NOMO-1 treated with DMSO at 0.1 percent for 48 hours (cell line): ENCODE data around the gene MARS1.
"Not testable (repeated sequence)": the region's sequence is repeated elsewhere in the genome, so short reads cannot be mapped to it uniquely, and the experiment has no call there.

ENCODE experiments used
- DNase-seq: peaks from one replicate; lab custom pipeline; 2025; ENCODE audit not compliant: unreplicated experiment; lab: John Stamatoyannopoulos, UW

MARS1 gene

DNA sequence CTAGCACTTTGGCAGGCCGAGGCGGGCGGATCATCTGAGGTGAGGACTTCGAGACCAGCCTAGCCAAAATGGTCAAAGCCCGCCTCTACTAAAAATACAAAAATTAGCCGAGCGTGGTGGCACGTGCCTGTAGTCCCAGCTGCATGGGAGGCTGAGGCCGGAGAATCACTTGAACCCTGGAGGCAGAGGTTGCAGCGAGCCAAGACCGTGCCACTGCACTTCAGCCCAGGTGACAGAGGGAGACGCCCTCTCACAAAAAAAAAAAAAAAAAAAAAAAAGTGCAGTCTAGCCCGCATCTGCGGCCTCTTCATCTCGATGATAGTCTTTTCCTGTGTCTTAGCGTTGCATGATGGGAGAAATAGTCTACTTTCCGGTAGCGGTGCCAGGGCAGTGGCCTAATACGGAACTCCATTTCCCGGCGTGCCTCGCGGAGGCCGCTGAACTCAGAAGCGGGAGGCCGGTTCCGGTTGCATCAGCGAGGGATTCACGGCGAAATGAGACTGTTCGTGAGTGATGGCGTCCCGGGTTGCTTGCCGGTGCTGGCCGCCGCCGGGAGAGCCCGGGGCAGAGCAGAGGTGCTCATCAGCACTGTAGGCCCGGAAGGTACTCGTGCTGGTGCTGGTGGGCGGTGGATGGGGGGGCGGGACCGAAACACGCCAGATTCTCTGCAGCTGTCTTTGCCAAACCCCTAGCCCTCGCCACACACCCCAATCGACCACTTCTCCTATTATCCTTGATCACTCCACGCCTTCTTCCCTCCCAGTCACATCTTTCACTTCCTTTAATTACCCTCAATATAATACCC, at the start of gene MARS1:
MARS1 (plus strand) TSS at position 472 of the 805 bp plus-strand sequence; CDS start at position 495, 23 bp downstream.
- DNase-seq, result peak; percentile 98

DNA sequence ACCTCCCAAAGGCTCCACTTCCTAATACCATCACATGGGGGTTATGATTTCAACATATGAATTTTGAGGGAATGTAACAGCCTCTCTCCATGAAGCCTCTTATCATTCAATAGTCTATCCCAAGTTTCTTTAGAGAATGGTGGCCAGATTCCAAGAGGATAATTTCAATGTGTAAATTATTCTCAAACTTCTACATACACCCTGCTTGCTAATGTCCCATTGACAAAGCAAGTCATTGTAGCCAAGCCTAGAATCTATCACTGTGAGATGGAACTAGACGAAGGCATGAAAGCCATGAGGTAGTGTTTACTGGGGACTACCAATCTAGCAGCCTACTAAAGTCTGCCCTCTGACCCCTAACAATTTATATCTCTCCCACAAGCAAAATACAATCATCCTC, 49.5 kb upstream of the MARS1 start:
- DNase-seq, result no peak

DNA sequence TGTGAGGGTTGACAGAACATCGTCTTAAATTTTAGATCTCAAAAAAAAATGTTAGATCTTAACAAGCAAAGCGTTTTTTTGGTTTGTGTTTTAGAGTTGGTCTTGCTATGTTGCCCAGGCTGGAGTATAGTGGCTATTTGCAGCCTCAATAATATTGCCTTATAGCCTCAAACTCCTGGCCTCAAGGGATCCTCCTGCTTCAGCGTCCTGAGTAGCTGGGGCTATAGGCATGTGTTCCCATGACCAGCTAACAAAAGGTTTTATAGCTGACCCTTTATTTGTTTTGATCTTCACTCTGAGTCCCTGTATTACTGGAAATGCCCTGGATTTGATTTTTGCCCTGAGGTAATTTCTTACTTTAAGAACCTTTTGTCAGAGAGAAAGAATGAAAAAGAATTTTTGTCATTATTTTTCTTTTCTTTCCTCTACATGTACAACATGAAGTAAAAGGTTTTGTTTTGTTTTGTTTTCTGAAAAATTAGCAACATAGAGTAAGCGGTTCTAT, 48.1 kb upstream of the MARS1 start:
- no peak for DNase-seq

DNA sequence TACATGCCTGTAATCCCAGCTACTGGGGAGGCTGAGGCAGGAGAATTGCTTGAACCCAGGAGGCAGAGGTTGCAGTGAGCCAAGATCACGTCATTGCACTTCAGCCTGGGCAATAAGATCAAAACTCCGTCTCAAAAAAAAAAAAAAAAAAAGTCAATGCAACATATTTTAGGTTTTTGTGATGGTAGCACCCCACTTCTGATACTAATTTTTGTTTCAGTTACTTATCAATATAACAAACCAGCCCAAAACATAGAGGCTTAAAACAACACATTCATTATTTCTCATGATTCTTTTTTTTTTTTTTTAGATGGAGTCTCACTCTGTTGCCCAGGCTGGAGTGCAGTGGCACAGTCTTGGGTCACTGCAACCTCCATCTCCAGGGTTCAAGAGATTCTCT, 46.5 kb upstream of the MARS1 start:
- not testable (repeated sequence) for DNase-seq

DNA sequence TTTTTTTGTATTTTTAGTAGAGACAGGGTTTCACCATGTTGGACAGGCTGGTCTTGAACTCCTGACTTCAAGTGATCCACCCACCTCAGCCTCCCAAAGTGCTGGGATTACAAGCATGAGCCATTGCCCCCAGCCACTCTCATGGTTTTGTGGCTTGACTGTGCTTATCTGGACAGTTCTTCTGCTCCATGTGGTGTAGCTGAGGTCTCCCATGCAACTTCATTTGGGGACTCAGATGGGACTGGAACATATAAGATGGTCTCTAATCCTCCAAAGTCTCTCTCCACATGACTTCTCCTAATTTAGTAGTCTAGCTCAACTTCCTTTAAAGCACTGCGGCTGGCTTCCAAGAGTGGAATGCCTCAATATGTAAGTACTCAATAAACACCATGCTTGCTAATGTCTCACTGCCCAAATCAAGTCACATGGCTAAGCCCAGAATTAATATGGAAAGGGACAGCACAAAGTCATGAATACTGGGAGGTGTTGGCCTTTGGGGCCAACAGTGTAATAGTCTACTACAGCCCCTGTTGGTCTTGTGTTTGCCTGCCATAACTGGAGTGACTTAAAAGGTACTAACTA, 45.9 kb upstream of the MARS1 start:
- DNase-seq, result no peak

DNA sequence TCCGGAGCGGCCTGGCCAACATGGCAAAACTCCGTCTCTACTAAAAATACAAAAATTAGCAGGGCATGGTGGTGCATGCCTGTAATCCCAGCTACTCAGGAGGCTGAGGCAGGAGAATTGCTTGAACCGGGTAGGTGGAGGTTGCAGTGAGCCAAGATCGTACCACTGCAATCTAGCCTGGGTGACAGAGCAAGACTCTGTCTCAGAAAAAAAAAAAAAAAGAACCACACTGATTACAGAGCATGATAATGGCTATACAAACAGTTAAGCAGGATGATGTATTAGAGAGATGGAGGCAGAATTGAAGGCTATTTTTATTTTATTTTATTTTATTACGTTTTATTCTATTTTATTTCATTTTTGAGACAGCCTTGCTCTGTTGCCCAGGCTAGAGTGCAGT, 43.5 kb upstream of the MARS1 start:
- DNase-seq, result not testable (repeated sequence)

DNA sequence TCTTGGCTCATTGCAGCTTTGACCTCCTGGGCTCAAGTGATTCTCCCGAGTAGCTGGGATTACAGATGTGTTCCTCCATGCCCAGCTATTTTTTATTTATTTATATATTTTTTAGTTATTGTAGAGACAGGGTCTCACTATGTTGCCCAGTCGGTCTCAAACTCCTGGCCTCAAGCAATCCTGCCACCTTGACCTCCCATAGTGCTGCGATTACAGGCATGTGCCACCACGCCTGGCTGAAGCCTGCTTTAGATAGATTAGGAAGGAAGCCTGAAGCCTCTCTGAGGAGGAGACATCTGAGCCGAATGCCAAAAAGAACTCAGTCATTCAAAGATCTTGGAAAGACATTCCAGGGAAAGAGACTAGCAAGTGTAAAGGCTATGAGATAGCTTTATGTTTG, 43.1 kb upstream of the MARS1 start:
- DNase-seq, result no peak

DNA sequence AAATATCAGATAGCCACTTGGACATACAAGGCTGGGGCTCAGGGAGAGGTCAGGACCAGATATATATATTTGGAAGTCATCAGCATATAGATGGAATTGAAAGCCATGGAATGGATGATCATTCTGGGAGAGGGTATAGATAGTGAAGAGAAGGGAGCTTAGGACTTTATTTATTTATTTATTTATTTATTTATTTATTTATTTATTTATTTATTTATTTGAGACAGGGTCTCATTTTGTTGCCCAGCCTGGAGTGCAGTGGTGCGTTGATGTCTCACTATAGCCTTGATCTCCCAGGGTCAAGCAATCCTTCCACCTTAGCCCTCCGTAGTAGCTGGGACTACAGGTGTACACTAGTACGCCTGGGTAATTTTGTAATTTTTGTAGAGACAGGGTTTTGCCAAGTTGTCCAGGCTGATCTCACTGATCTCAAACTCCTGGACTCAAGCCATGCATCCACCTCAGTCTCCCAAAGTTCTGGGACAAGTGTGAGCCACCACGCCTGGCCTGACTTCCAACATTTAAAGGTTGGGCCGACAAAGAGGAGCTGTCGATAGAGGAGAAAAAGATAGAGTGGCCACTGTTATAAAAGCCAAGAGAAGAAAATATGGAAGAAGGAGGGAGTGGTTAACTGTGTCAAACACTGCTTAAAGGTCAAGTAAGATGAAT, 41.4 kb upstream of the MARS1 start:
- no peak for DNase-seq

DNA sequence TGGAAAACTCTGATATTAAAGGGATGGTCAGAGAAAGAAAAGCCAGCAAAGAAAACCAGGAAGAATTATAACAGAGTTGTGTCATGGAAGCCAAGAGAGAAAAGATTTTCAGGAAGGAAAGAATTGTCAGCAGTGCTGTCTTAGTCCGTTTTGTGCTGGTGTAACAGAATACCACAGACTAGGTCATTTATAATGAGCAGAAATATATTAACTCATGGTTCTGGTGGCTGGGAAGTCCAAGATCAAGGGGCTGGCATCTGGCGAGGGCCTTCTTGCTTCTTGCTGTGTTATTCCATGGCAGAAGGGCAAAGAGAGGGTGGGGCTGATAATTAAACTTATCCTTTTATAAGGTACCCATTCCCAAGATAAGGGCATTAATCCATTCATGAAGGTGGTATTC, 39.2 kb upstream of the MARS1 start:
- no peak for DNase-seq

DNA sequence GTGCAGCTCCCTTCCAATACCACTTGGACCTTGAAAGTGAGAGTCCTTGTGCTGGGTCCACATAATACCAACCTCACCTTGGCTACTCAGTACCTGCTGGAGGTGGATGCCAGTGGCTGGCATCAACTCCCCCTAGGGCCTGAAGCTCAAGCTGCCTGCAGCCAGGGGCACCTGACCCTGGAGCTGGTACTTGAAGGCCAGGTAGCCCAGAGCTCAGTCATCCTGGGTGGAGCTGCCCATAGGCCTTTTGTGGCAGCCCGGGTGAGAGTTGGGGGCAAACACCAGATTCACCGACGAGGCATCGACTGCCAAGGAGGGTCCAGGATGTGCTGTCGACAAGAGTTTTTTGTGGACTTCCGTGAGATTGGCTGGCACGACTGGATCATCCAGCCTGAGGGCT, 38.5 kb upstream of the MARS1 start:
- no peak for DNase-seq

DNA sequence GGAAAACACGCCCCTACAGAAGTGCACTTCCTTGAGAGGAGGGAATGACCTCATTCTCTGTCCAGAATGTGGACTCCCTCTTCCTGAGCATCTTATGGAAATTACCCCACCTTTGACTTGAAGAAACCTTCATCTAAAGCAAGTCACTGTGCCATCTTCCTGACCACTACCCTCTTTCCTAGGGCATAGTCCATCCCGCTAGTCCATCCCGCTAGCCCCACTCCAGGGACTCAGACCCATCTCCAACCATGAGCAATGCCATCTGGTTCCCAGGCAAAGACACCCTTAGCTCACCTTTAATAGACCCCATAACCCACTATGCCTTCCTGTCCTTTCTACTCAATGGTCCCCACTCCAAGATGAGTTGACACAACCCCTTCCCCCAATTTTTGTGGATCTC, 37.8 kb upstream of the MARS1 start:
- no peak for DNase-seq

DNA sequence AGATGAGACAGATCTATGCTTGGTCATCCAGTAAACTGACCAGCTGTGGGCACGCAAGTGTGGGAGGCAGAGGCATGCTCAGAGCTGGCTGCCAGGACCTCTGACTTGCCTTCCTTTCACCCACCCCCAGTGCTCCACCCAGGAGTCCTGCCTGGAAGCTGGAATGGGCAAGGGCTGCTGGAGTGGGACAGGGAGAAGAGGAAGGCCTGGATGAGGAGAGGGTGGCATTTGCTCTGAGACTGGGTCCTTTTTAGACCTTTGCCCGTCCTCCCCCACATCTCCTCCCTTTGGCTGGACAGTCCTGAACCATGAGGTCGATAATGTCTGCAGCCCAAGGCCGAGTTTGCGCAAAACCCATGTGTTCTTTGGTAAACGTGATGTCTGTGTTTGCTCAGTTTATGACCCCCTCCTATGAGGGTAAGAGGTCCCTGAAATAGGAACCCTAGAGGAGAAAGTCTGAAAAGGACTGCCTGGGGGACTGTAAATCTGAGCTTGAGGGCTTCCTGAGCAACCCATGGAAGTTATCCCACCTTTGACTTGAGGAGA, 36.6 kb upstream of the MARS1 start:
- no peak for DNase-seq

DNA sequence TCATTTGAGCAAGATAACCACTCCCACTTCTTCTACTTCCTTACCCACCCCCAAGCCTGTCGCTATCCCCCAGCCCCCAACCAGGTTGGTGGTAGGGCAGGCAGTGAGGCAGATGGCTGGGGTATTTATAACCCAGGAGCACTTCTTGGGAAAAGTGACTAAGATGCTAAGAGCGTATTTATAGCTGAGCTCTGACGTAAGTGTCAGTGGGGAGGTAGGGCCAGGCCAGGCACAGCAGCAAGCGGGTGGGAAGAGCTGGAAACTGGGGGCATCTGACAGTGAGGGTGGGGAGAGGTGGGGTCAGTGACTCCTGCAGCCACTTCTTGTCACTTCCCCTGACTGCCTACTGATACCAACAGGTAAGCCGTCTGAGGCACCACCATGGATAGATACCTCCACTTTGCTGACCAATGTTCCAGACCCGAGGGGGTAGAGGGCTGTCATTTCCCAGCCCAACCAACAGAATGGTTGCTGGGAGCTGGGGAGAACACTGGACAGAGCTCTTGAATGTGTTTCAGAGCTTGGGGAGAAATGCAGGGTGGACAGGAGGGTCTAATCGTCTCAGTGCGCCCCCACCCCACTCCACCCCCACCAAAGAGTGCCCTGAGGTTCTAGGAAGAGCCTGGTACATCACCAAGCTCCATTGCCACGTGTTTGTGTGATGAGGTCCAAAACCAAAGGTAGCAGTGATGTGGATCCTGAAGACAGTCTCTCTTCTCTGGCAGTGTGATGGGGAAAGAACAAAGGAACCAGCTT, 35.5 kb upstream of the MARS1 start:
- no peak for DNase-seq

DNA sequence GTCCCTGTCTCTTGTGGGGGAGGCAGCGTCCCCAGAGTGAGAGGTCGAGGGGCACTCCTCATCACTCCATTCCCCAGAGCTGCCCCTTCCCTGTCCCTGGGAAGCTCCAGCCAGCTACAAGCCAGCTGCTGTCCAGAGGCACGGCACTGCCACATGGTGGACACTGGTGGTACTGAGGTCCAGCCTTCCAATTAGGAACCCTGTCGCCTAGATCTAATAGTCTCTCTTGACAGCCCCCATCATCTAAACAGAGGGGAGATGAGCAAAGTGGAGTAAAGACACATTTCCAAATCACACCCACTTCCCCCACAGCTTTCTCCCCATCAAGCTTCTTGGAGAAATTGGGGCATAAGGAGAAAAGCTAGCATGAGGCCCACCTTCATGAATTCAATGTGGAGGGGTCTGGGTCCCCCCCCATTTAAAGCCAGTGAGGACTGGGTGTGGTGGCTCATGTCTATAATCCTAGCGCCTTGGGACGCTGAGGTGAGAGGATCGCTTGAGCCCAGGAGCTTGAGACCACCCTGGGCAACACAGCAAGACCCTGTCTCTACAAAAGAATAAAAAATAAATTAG, 34.8 kb upstream of the MARS1 start:
- DNase-seq, result peak; percentile 41

DNA sequence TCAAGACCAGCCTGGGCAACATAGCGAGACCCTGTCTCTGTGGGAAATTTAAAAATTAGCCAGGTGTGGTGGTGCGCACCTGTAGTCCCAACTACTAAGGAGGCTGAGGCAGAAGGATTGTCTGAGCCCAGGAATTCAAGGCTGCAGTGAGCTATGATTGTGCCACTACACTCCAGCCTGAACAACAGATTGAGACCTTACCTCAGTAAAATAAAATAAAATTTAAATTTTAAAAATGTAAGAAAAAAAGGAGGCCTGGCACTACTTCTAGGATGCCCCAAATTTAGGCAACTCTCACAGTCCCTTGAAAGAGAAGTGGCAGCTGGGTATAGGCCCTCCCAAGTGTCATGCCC, 33.7 kb upstream of the MARS1 start:
- DNase-seq, result no peak

DNA sequence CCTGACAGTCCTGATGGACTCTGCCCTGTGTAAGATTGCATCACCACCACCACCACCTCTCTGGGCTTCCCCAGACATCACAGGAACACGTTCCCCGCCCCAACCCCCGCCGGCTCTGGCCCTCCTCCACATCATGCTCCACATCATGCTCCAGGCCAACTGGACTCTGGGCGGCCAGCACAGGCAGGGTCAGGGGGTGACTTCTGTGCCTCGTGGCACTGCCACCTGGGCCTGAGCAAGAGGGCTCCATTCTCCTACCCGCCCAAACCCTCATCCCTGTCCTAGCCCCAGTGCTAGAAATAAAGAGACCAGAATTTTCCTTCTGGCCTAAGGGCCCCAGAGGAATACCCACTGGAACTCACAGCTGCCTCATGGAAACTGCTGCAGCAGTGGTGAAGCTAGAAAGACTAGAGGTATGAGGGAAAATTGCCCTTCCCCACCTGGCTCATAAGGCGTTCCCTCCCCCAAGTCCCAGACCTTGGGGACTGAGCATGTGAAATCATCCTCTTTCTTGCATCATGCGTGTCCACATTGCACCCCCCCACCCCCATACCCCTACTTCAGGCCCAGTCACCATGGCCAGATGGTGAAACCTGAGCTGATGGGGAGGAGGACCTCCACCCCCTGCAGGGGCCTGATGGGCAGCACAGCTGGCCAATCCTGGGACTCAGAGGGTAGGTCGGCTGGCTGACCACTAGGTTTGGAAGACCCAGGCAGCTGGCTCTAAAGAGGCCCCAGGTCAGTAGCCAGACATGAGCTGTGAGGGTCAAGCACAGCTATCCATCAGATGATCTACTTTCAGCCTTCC, 33.1 kb upstream of the MARS1 start, which contains the start of gene INHBE:
INHBE (plus strand) TSS at position 742 of the 808 bp plus-strand sequence. CDS start 230 bp downstream, outside the sequence.
- DNase-seq, result peak; percentile 51

DNA sequence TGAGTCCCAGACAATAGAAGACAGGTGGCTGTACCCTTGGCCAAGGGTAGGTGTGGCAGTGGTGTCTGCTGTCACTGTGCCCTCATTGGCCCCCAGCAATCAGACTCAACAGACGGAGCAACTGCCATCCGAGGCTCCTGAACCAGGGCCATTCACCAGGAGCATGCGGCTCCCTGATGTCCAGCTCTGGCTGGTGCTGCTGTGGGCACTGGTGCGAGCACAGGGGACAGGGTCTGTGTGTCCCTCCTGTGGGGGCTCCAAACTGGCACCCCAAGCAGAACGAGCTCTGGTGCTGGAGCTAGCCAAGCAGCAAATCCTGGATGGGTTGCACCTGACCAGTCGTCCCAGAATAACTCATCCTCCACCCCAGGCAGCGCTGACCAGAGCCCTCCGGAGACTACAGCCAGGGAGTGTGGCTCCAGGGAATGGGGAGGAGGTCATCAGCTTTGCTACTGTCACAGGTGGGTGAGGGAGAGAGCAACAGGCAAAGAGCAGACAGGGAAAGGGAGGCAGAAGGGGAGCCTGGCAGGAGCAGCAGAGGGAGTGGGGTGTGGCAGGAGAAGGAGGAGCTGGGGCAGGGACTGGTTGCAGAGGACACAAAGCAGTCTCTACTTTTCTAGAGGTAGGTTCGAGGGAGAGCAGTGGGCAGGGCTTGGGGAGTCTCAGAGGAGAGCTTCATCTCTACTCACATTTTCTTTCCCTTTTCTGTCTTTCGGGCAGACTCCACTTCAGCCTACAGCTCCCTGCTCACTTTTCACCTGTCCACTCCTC, 32.3 kb upstream of the MARS1 start:
- no peak for DNase-seq

DNA sequence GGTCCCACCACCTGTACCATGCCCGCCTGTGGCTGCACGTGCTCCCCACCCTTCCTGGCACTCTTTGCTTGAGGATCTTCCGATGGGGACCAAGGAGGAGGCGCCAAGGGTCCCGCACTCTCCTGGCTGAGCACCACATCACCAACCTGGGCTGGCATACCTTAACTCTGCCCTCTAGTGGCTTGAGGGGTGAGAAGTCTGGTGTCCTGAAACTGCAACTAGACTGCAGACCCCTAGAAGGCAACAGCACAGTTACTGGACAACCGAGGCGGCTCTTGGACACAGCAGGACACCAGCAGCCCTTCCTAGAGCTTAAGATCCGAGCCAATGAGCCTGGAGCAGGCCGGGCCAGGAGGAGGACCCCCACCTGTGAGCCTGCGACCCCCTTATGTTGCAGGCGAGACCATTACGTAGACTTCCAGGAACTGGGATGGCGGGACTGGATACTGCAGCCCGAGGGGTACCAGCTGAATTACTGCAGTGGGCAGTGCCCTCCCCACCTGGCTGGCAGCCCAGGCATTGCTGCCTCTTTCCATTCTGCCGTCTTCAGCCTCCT, 31.6 kb upstream of the MARS1 start:
- peak; percentile 56 for DNase-seq
